Panc1 (cell line): ENCODE measurements around the gene CATSPERD. TPM values are rescaled to one million over a fixed set of nuclear protein-coding genes. Genes with fewer than 3 reads are reported as not detected.
A peak's percentile ranks its signal among the peaks of the same experiment; 100 is the strongest.

Source experiments
- ATAC-seq: fragments of 200-7000 bp; cut with Tn5 transposase; 2 replicates; pipeline ENCODE4 v1.9.1; 2020; ENCODE audit warnings: mild to moderate bottlenecking, moderate library complexity
- BruUV-seq: library from RNA; stranded (reverse); fragments of 400-500 nt; replicated peaks from 2 replicates; lab custom pipeline; 2021; lab: Mats Ljungman, UMichigan
- CTCF ChIA-PET: fragments of 300-600 bp; sonication (Branson Sonifier 250); formaldehyde crosslinking; loops from one replicate; lab custom pipeline; 2022; ENCODE audit warnings: antibody characterized with exemption; lab: Charles Lee
- POLR2A ChIA-PET: fragments of 300-600 bp; sonication (Branson Sonifier 250); formaldehyde crosslinking; loops from one replicate; lab custom pipeline; 2022; ENCODE audit warnings: antibody characterized with exemption; lab: Charles Lee
- DNase-seq: peaks from one replicate; pipeline ENCODE4 v3.0.0-alpha.2; 2010; ENCODE audit warnings: low read depth, low spot score
- H3K27ac ChIP-seq: 2 replicates; pipeline ENCODE4 v1.5.1; 2011; ENCODE audit warnings: mild to moderate bottlenecking, low read length, inconsistent platforms
- H3K27me3 ChIP-seq: fragments of 200-500 bp; sonication (Bioruptor generic); 2 replicates; pipeline ENCODE4 v1.6.0; 2014; ENCODE audit warnings: low read length, inconsistent platforms; ENCODE audit not compliant: control insufficient read depth, insufficient read depth
- H3K36me3 ChIP-seq: fragments of 200-500 bp; sonication (Bioruptor generic); 2 replicates; pipeline ENCODE4 v1.5.1; 2014; ENCODE audit warnings: inconsistent platforms, mild to moderate bottlenecking, low read length, moderate library complexity; ENCODE audit not compliant: control insufficient read depth, insufficient read depth
- H3K4me1 ChIP-seq: 2 replicates; pipeline ENCODE4 v1.5.1; 2011; ENCODE audit warnings: inconsistent platforms, mild to moderate bottlenecking, low read length, moderate library complexity; ENCODE audit not compliant: control insufficient read depth, insufficient read depth
- H3K4me3 ChIP-seq, 2 experiments: 2 replicates each; pipeline ENCODE4 v1.5.1; 2011 to 2012; ENCODE audit warnings: low read depth in 2 of 2, low read length in 2 of 2, mild to moderate bottlenecking in 2 of 2, inconsistent platforms in 1 of 2, moderate library complexity in 1 of 2
- H3K9me3 ChIP-seq: fragments of 200-500 bp; sonication (Bioruptor generic); 2 replicates; pipeline ENCODE4 v1.5.1; 2014; ENCODE audit warnings: low read depth, mild to moderate bottlenecking, inconsistent platforms, low read length, moderate library complexity; ENCODE audit not compliant: control insufficient read depth, insufficient read depth
- POLR2AphosphoS5 ChIP-seq: IDR thresholded peaks from 2 replicates; pipeline ENCODE4 v1.6.1; 2012; ENCODE audit warnings: mild to moderate bottlenecking, low read depth, low read length, moderate library complexity
- SIN3A ChIP-seq: IDR thresholded peaks from 2 replicates; pipeline ENCODE4 v1.6.1; 2012; ENCODE audit warnings: low read depth, mild to moderate bottlenecking, low read length, moderate library complexity, borderline replicate concordance; ENCODE audit not compliant: insufficient read depth
- TCF7L2 ChIP-seq: IDR thresholded peaks from 2 replicates; pipeline ENCODE4 v1.6.1; 2011; ENCODE audit warnings: mild to moderate bottlenecking, low read depth, low read length, inconsistent platforms
- in situ Hi-C: cut with HindIII; loops from 2 replicates; pipeline ENCODE4 v1.10.0; 2016; ENCODE audit warnings: low sequenced_read_pairs, low pct_unique_long_range_greater_than_20kb
- intact Hi-C: fragments of 100-400 bp; cut with micrococcal nuclease; formaldehyde crosslinking; loops from one replicate; pipeline ENCODE4 v1.10.0; 2022; ENCODE audit not compliant: unreplicated experiment
- total RNA-seq: library from RNA; stranded (reverse); gene quantifications from one replicate; pipeline ENCODE4 v1.2.1, GENCODE V29; 2021; ENCODE audit not compliant: unreplicated experiment
- TF ChIP-seq, protein P1 (sequence below), 2 experiments: IDR thresholded peaks; 2 replicates each; pipeline ENCODE4 v1.6.1; 2011 to 2012; ENCODE audit warnings: low read depth in 2 of 2, control low read depth in 1 of 2, low read length in 1 of 2, mild to moderate bottlenecking in 1 of 2, moderate library complexity in 1 of 2; ENCODE audit not compliant: insufficient read depth in 1 of 2
- TF ChIP-seq, protein P2 (sequence below): fragments of 450-650 bp; IDR thresholded peaks from 2 replicates; pipeline ENCODE4 v1.5.1; 2017; ENCODE audit warnings: mild to moderate bottlenecking

The CATSPERD gene
- total RNA-seq, 1 experiment from 2014 or later: 0.08 TPM

DNA sequence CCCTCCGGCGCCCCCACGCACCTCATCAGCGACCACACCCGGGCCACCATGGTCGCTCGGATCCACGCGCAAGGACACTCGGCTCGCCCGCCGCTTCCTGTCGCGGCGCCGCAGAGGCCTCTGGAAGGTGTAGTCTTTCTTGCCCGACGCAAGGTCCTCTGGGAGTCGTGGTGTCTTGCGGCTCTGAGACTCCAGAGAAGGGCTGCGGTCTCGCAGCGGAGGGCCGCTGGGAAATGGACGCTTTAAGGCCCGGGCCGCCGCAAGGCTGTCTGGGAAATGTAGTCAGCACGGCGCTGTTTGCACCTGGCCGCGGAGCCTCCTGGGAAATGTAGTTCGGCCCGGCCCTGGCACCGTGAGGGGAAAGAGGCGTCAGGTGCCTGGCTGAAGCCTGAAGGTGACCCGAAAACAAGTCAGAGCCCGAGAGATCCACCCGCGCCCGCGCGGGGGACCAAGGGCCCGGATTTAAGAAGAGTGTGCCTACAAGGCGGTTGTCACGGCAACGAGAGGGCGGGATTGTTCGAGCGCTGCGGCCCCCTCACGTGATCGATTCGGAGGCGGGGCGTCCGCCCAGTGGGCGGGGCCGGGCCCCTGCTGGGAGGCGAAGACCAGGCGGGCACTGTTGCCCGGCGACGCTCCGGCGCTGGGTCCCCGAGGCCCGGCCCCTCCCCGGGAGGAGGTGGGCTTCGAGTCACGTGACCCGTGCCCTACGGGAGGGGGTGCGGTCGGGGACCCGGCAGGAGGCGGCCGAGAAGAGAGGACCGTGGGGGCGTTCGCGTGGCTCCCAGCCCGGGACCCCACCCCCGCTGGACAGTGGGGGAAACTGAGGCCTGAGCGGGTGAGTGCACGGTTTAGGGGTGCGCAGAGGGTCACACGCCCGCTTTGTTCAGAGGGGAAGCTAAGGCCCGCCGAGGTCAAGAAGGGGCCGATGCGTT is 39.7 kb upstream of the CATSPERD start, which contains the start of the genes HSD11B1L and MICOS13:
TSS of gene HSD11B1L (plus strand) at position 591 of the 932 bp plus-strand sequence. CDS start 3,806 bp downstream, outside the sequence.
TSS of gene MICOS13 (minus strand) at position 80 of the 932 bp plus-strand sequence. CDS start at position 50, 30 bp downstream.
- no TSS peak for BruUV-seq
- peaks cover 5% of the 10 kb centered on the region; the same call in 1 of the 2 replicates for H3K36me3 ChIP-seq
- no peaks in the 10 kb centered on the region for H3K27me3 ChIP-seq
- peak within 1 kb of the TSS; percentile 94 for H3K27ac ChIP-seq
- ATAC-seq (peak; percentile 95), DNase-seq (peak; percentile 90)
- TF ChIP-seq SIN3A: 0 out of 2 replicates have a peak, but pooled peaks have one; percentile 48
- TF ChIP-seq, protein P1, sequence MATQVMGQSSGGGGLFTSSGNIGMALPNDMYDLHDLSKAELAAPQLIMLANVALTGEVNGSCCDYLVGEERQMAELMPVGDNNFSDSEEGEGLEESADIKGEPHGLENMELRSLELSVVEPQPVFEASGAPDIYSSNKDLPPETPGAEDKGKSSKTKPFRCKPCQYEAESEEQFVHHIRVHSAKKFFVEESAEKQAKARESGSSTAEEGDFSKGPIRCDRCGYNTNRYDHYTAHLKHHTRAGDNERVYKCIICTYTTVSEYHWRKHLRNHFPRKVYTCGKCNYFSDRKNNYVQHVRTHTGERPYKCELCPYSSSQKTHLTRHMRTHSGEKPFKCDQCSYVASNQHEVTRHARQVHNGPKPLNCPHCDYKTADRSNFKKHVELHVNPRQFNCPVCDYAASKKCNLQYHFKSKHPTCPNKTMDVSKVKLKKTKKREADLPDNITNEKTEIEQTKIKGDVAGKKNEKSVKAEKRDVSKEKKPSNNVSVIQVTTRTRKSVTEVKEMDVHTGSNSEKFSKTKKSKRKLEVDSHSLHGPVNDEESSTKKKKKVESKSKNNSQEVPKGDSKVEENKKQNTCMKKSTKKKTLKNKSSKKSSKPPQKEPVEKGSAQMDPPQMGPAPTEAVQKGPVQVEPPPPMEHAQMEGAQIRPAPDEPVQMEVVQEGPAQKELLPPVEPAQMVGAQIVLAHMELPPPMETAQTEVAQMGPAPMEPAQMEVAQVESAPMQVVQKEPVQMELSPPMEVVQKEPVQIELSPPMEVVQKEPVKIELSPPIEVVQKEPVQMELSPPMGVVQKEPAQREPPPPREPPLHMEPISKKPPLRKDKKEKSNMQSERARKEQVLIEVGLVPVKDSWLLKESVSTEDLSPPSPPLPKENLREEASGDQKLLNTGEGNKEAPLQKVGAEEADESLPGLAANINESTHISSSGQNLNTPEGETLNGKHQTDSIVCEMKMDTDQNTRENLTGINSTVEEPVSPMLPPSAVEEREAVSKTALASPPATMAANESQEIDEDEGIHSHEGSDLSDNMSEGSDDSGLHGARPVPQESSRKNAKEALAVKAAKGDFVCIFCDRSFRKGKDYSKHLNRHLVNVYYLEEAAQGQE (IDR thresholded peaks at IDR 0.05; ENCODE audit: insufficient read depth in 1 of 2, low read depth in 2 of 2, low read length in 1 of 2): no peak
- peak; percentile 77 for TF ChIP-seq POLR2AphosphoS5
- TF ChIP-seq, protein P2, sequence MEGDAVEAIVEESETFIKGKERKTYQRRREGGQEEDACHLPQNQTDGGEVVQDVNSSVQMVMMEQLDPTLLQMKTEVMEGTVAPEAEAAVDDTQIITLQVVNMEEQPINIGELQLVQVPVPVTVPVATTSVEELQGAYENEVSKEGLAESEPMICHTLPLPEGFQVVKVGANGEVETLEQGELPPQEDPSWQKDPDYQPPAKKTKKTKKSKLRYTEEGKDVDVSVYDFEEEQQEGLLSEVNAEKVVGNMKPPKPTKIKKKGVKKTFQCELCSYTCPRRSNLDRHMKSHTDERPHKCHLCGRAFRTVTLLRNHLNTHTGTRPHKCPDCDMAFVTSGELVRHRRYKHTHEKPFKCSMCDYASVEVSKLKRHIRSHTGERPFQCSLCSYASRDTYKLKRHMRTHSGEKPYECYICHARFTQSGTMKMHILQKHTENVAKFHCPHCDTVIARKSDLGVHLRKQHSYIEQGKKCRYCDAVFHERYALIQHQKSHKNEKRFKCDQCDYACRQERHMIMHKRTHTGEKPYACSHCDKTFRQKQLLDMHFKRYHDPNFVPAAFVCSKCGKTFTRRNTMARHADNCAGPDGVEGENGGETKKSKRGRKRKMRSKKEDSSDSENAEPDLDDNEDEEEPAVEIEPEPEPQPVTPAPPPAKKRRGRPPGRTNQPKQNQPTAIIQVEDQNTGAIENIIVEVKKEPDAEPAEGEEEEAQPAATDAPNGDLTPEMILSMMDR: no peak
- peak; percentile 37; the same call in 1 of the 2 replicates for TF ChIP-seq TCF7L2
- in situ Hi-C loops (no loop called here), intact Hi-C loops (no loop called here)
- CTCF ChIA-PET: no interaction called here
- no peaks in the 10 kb centered on the region for H3K9me3 ChIP-seq
- POLR2A ChIA-PET: no interaction called here
- H3K4me1 ChIP-seq: no peaks in the 10 kb centered on the region
- peak within 1 kb of the TSS; percentile 72 to 96 for H3K4me3 ChIP-seq

DNA sequence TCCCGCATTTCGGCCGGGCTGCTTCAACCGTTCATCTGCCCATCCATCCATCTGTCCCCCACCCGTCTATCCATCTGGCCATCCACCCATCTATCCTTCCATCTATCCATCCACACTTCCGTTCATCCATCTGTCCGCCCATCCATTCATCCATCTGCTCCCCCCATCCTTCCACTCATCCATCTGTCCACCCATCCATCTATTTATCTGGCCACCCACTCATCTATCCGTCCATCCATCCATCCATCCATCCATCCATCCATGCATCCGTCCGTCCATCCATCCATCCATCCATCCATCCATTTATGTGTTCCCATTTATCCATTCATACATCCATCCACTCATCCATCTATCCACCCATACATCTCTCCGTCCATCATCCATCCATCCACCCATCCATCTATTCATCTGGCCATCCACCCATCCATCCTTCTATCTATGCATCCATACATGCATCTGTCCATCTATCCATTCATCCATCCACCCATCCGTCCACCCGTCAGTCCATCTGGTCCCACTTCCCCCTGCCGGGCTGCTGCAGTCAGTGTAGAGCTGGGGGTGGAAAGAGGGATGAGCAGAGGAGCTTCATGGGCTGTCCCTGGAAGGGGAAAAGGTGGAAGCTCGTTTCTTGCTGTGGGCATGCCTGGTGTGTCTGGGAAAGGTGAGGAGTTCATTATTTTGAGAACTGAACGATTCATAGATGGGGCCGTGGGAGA is 38.9 kb upstream of the CATSPERD start:
- peak overlapping the region; percentile 72 to 96 for H3K4me3 ChIP-seq
- no peak overlapping the region for H3K27ac ChIP-seq
- no peak for ATAC-seq
- ChIA-PET POLR2A (no interaction called here), CTCF (no interaction called here)
- no peaks in the 10 kb centered on the region for H3K27me3 ChIP-seq
- intact Hi-C loops (no loop called here), in situ Hi-C loops (no loop called here)
- peaks cover 5% of the 10 kb centered on the region; the same call in 1 of the 2 replicates for H3K36me3 ChIP-seq
- no peak for DNase-seq
- H3K4me1 ChIP-seq: no peaks in the 10 kb centered on the region
- TF ChIP-seq SIN3A (no peak), POLR2AphosphoS5 (no peak), TCF7L2 (no peak)
- TF ChIP-seq, protein P1 (IDR thresholded peaks at IDR 0.05; ENCODE audit: insufficient read depth in 1 of 2, low read depth in 2 of 2, low read length in 1 of 2): no peak
- TF ChIP-seq, protein P2: no peak
- TSS peak; percentile 55 for BruUV-seq
- H3K9me3 ChIP-seq: no peaks in the 10 kb centered on the region
